OCI-LY1 (cell line): ENCODE measurements around the gene ALLC.

Source experiments
- H2AFZ ChIP-seq: fragments of 200-600 bp; sonication (generic), shearing (Covaris generic); 2 replicates; pipeline ENCODE4 v1.6.0; 2014; ENCODE audit warnings: antibody characterized with exemption, mild to moderate bottlenecking, low read length
- H3F3A ChIP-seq: fragments of 200-600 bp; sonication (generic), shearing (Covaris generic); 2 replicates; pipeline ENCODE4 v1.6.0; 2014; ENCODE audit warnings: mild to moderate bottlenecking, antibody characterized with exemption, low read length, moderate library complexity; ENCODE audit not compliant: insufficient read depth
- H3K27ac ChIP-seq: fragments of 200-600 bp; sonication (generic); 2 replicates; pipeline ENCODE4 v1.5.1; 2014; ENCODE audit warnings: low read length, mixed run types, mild to moderate bottlenecking, low read depth; ENCODE audit not compliant: poor library complexity, severe bottlenecking
- H3K27me3 ChIP-seq: fragments of 200-600 bp; sonication (generic); 2 replicates; pipeline ENCODE4 v1.6.0; 2014; ENCODE audit warnings: antibody characterized with exemption, mild to moderate bottlenecking, low read length, moderate library complexity; ENCODE audit not compliant: insufficient read depth
- H3K36me3 ChIP-seq: fragments of 200-600 bp; sonication (generic); 2 replicates; pipeline ENCODE4 v1.6.1; 2014; ENCODE audit warnings: mild to moderate bottlenecking, antibody characterized with exemption, low read length, moderate library complexity, mixed read lengths; ENCODE audit not compliant: insufficient read depth
- H3K4me1 ChIP-seq: fragments of 200-600 bp; sonication (generic); 2 replicates; pipeline ENCODE4 v1.5.1; 2014; ENCODE audit warnings: mild to moderate bottlenecking, low read length, moderate library complexity; ENCODE audit not compliant: insufficient read depth, severe bottlenecking
- H3K4me2 ChIP-seq: fragments of 200-600 bp; sonication (generic), shearing (Covaris generic); 2 replicates; pipeline ENCODE4 v1.6.1; 2014; ENCODE audit warnings: low read length
- H3K4me3 ChIP-seq: fragments of 200-600 bp; sonication (generic); 2 replicates; pipeline ENCODE4 v1.5.1; 2014; ENCODE audit warnings: low read length, low read depth, mild to moderate bottlenecking, mixed read lengths; ENCODE audit not compliant: poor library complexity, severe bottlenecking
- H3K79me2 ChIP-seq: fragments of 200-600 bp; shearing (Covaris generic); 2 replicates; pipeline ENCODE4 v1.6.1; 2016; ENCODE audit warnings: mixed run types, low read length, mixed read lengths; ENCODE audit not compliant: insufficient read depth
- H3K9ac ChIP-seq: fragments of 200-600 bp; sonication (generic), shearing (Covaris generic); 2 replicates; pipeline ENCODE4 v1.6.1; 2014; ENCODE audit warnings: mild to moderate bottlenecking, low read length, mixed read lengths
- H3K9me2 ChIP-seq: fragments of 200-600 bp; sonication (generic), shearing (Covaris generic); 2 replicates; pipeline ENCODE4 v1.6.1; 2014; ENCODE audit warnings: low read depth, mild to moderate bottlenecking, low read length, mixed read lengths
- H3K9me3 ChIP-seq: fragments of 200-600 bp; shearing (Covaris generic); 2 replicates; pipeline ENCODE4 v1.6.1; 2014; ENCODE audit warnings: low read length, mixed read lengths
- H4K20me1 ChIP-seq: fragments of 200-600 bp; sonication (generic), shearing (Covaris generic); 2 replicates; pipeline ENCODE4 v1.6.0; 2016; ENCODE audit warnings: mild to moderate bottlenecking, low read length; ENCODE audit not compliant: insufficient read depth
- EZH2 ChIP-seq: fragments of 200-600 bp; sonication (generic), shearing (Covaris generic); IDR thresholded peaks from 2 replicates; pipeline ENCODE4 v1.8.0; 2017; ENCODE audit warnings: borderline replicate concordance, mixed run types, mild to moderate bottlenecking, antibody characterized with exemption, low read length, moderate library complexity, mixed read lengths
- TF ChIP-seq, protein P1 (sequence below): fragments of 200-600 bp; sonication (generic), shearing (Covaris generic); IDR thresholded peaks from 2 replicates; pipeline ENCODE4 v1.5.1; 2017; ENCODE audit warnings: mild to moderate bottlenecking, antibody characterized with exemption, low read length, moderate library complexity, mixed read lengths

Gene ALLC

GRCh38 chr2:3620834-3621233, 37.2 kb upstream of the ALLC start:
- Histone ChIP-seq H4K20me1 (no peaks in the 10 kb centered on the region), H3K27ac (no peak overlapping the region), H3K4me3 (no peak overlapping the region), H3K9me2 (no peaks in the 10 kb centered on the region), H3K9ac (no peak overlapping the region), H3K27me3 (no peaks in the 10 kb centered on the region), H3K79me2 (no peaks in the 10 kb centered on the region), H3K4me2 (no peak overlapping the region), H3K9me3 (0 out of 2 replicates have a peak, but pooled peaks cover 2% of the 10 kb centered on the region), H3K36me3 (no peaks in the 10 kb centered on the region; the same call in 1 of the 2 replicates), H3F3A (no peaks in the 10 kb centered on the region), H2AFZ (no peak overlapping the region), H3K4me1 (no peaks in the 10 kb centered on the region)
- no peak for TF ChIP-seq EZH2
- TF ChIP-seq, protein P1, sequence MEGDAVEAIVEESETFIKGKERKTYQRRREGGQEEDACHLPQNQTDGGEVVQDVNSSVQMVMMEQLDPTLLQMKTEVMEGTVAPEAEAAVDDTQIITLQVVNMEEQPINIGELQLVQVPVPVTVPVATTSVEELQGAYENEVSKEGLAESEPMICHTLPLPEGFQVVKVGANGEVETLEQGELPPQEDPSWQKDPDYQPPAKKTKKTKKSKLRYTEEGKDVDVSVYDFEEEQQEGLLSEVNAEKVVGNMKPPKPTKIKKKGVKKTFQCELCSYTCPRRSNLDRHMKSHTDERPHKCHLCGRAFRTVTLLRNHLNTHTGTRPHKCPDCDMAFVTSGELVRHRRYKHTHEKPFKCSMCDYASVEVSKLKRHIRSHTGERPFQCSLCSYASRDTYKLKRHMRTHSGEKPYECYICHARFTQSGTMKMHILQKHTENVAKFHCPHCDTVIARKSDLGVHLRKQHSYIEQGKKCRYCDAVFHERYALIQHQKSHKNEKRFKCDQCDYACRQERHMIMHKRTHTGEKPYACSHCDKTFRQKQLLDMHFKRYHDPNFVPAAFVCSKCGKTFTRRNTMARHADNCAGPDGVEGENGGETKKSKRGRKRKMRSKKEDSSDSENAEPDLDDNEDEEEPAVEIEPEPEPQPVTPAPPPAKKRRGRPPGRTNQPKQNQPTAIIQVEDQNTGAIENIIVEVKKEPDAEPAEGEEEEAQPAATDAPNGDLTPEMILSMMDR = no peak

GRCh38 chr2:3622967-3623366, 35.0 kb upstream of the ALLC start:
- Histone ChIP-seq H3K9ac (no peak overlapping the region), H3F3A (no peaks in the 10 kb centered on the region), H2AFZ (no peak overlapping the region), H3K9me2 (no peaks in the 10 kb centered on the region), H3K36me3 (no peaks in the 10 kb centered on the region; the same call in 1 of the 2 replicates), H4K20me1 (no peaks in the 10 kb centered on the region), H3K27ac (no peak overlapping the region), H3K4me3 (no peak overlapping the region), H3K4me2 (no peak overlapping the region), H3K9me3 (0 out of 2 replicates have a peak, but pooled peaks cover 2% of the 10 kb centered on the region), H3K27me3 (no peaks in the 10 kb centered on the region), H3K4me1 (no peaks in the 10 kb centered on the region), H3K79me2 (no peaks in the 10 kb centered on the region)
- TF ChIP-seq, protein P1 = no peak
- no peak for TF ChIP-seq EZH2

DNA sequence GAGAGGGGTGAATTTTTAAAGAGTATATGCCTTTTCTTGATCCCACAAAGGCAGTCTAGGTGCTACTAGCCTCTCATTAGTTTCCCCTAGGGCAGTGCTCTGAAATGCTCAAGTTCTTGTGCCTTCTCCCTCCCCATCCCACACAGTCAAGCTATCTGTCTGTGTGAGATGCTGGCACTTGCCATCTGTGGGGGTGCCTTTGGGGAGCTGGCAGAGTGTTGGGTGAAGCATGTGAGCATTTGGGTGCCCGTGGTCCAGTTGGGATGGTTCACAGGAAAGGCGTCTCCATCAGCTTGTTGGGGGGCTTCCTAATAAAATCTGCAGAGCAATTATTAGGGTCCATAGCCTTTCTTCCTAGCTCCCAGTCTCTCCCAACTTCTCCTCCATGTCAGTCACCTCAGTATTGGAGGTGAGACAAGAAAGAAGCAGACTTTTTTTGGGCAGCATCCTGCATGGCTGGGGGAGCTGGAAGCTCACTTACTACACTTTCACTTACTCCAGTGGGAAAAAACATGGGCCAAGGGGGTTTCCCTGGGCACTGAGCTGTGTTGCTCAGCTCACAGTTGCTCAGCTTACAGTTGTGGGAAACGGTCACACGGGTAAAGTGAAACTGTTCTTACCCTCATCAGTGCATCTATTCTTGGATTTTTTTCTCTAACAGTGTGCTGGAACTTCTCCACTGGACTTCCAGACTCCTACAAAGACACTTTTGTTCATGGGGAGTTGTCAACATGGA, 33.8 kb upstream of the ALLC start:
- TF ChIP-seq, protein P1 = no peak
- no peak for TF ChIP-seq EZH2
- Histone ChIP-seq H3K9me3 (0 out of 2 replicates have a peak, but pooled peaks cover 2% of the 10 kb centered on the region), H3K4me2 (no peak overlapping the region), H3K4me1 (no peaks in the 10 kb centered on the region), H3K9me2 (no peaks in the 10 kb centered on the region), H4K20me1 (no peaks in the 10 kb centered on the region), H2AFZ (no peak overlapping the region), H3F3A (no peaks in the 10 kb centered on the region), H3K36me3 (no peaks in the 10 kb centered on the region; the same call in 1 of the 2 replicates), H3K27me3 (no peaks in the 10 kb centered on the region), H3K27ac (no peak overlapping the region), H3K9ac (no peak overlapping the region), H3K79me2 (no peaks in the 10 kb centered on the region), H3K4me3 (no peak overlapping the region)
